RWPE2 (cell line): ENCODE results near the gene GFER.
A peak's percentile ranks its signal among the peaks of the same experiment; 100 is the strongest.

ENCODE experiments used
- ATAC-seq: fragments of 200-7000 bp; cut with Tn5 transposase; 3 replicates; pipeline ENCODE4 v1.9.1; 2021; ENCODE audit warnings: low read depth
- DNase-seq: peaks from one replicate; pipeline ENCODE4 v3.0.0-alpha.2; 2020; ENCODE audit warnings: low spot score
- H3K27ac ChIP-seq: fragments of 450-650 bp; 2 replicates; pipeline ENCODE4 v1.5.1; 2017; ENCODE audit warnings: mild to moderate bottlenecking; ENCODE audit not compliant: poor library complexity, severe bottlenecking
- H3K27me3 ChIP-seq: fragments of 250-450 bp; sonication (Bioruptor Pico); 2 replicates; pipeline ENCODE4 v1.5.1; 2021; ENCODE audit warnings: mild to moderate bottlenecking, moderate library complexity; ENCODE audit not compliant: insufficient read depth, poor library complexity, severe bottlenecking
- H3K36me3 ChIP-seq: fragments of 250-450 bp; sonication (Bioruptor Pico); 2 replicates; pipeline ENCODE4 v1.5.1; 2020; ENCODE audit warnings: low read depth, mild to moderate bottlenecking, moderate library complexity
- H3K4me1 ChIP-seq: fragments of 250-450 bp; sonication (Bioruptor Pico); 2 replicates; pipeline ENCODE4 v1.5.1; 2021; ENCODE audit warnings: mild to moderate bottlenecking, moderate library complexity; ENCODE audit not compliant: insufficient read depth, poor library complexity, severe bottlenecking
- H3K4me3 ChIP-seq: fragments of 250-450 bp; sonication (Bioruptor Pico); 2 replicates; pipeline ENCODE4 v1.5.1; 2021; ENCODE audit warnings: mild to moderate bottlenecking, moderate library complexity; ENCODE audit not compliant: severe bottlenecking
- H3K9me3 ChIP-seq: fragments of 250-450 bp; sonication (Bioruptor Pico); 2 replicates; pipeline ENCODE4 v1.5.1; 2021; ENCODE audit warnings: mild to moderate bottlenecking, moderate library complexity; ENCODE audit not compliant: severe bottlenecking
- CTCF ChIP-seq: fragments of 450-650 bp; IDR thresholded peaks from one replicate; pipeline ENCODE4 v1.5.1; 2017; ENCODE audit warnings: mild to moderate bottlenecking, moderate library complexity; ENCODE audit not compliant: poor library complexity, severe bottlenecking

GFER gene

GRCh38 chr16:1963806-1964505 is 20.0 kb upstream of the GFER start:
- Histone ChIP-seq H3K9me3 (no peaks in the 10 kb centered on the region), H3K27me3 (no peaks in the 10 kb centered on the region), H3K27ac (peak overlapping the region; percentile 93), H3K4me3 (peak overlapping the region; percentile 81), H3K36me3 (peaks cover 38% of the 10 kb centered on the region), H3K4me1 (peaks cover 14% of the 10 kb centered on the region)
- no peak for ATAC-seq
- no peak for TF ChIP-seq CTCF
- DNase-seq: peak; percentile 35

GRCh38 chr16:1964506-1965395 is 19.2 kb upstream of the GFER start, which contains the start of gene RPS2:
TSS of gene RPS2 (minus strand) at chr16:1964826. CDS start at chr16:1964625, 201 bp downstream.
- H3K27ac ChIP-seq: peak within 1 kb of the TSS; percentile 93

DNA sequence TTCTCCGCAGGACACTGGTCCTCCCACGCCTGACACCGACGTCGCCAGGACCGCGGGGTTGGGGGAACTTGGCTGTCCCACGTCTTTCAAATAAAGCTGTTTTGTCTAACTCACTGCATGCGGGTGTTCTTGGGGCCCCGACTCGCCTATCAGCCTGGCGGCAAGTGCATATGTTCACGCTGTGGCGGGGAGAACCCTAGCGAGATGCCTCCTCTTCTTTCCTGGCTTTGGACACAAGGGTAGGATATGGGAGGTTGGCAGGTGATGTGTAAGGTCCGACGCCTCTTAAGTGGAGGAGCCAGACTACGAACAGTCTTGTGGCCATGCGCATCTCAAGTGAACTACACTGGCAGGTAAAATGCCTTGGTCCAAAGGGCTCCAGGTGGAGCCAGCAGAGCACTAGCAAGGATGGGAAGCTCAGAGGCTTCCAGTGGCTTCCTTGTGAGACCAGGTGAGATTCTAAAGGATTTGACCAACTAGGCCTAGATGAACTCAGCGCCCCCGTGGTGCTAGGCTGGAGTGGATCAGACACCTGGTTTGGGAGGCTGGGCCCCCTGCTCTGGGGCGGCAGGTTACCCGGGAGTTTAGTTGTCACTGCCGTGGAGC is 18.5 kb upstream of the GFER start:
- no peak for TF ChIP-seq CTCF
- H3K27ac ChIP-seq: peak overlapping the region; percentile 93

More at GRCh38 chr16:1964506-1965395, 19.2 kb upstream of the GFER start, which contains the start of gene RPS2:
- peaks cover 38% of the 10 kb centered on the region for H3K36me3 ChIP-seq
- no peaks in the 10 kb centered on the region for H3K9me3 ChIP-seq
- ATAC-seq: peak; percentile 62
- DNase-seq: peak; percentile 99
- peak within 1 kb of the TSS; percentile 81 for H3K4me3 ChIP-seq
- peaks cover 14% of the 10 kb centered on the region for H3K4me1 ChIP-seq
- TF ChIP-seq CTCF: no peak
- no peaks in the 10 kb centered on the region for H3K27me3 ChIP-seq

GRCh38 chr16:1966460-1966859 is 17.5 kb upstream of the GFER start, which contains the start of gene RNF151:
TSS of gene RNF151 (plus strand) at chr16:1966856. CDS start at chr16:1966882, 26 bp downstream.
- H3K4me1 ChIP-seq: peaks cover 14% of the 10 kb centered on the region
- peaks cover 34% of the 10 kb centered on the region for H3K36me3 ChIP-seq
- H3K27ac ChIP-seq: peak within 1 kb of the TSS; percentile 93
- ATAC-seq (no peak), DNase-seq (no peak)
- no peak for TF ChIP-seq CTCF
- no peaks in the 10 kb centered on the region for H3K9me3 ChIP-seq
- H3K27me3 ChIP-seq: no peaks in the 10 kb centered on the region
- H3K4me3 ChIP-seq: peak within 1 kb of the TSS; percentile 81

More for the DNA sequence above, 18.5 kb upstream of the GFER start:
- DNase-seq (no peak), ATAC-seq (no peak)
- Histone ChIP-seq H3K36me3 (peaks cover 38% of the 10 kb centered on the region), H3K4me3 (peak overlapping the region; percentile 81), H3K9me3 (no peaks in the 10 kb centered on the region), H3K4me1 (peaks cover 14% of the 10 kb centered on the region), H3K27me3 (no peaks in the 10 kb centered on the region)
